Chondrocyte (in vitro differentiated cells): ENCODE results near the gene HORMAD2. TPM values are rescaled to one million over a fixed set of nuclear protein-coding genes. Genes with fewer than 3 reads are reported as not detected.
"Not testable (repeated sequence)": the region's sequence is repeated elsewhere in the genome, so short reads cannot be mapped to it uniquely, and the experiment has no call there.

Source experiments
- DNase-seq: peaks from one replicate; pipeline ENCODE4 v3.0.0; 2021; ENCODE audit warnings: mixed read lengths, low spot score
- H3K27ac Mint-ChIP-seq: one replicate; pipeline ENCODE4 v1.8.0; 2021; ENCODE audit warnings: mild to moderate bottlenecking, moderate library complexity, mixed read lengths; ENCODE audit not compliant: unreplicated experiment
- H3K27me3 Mint-ChIP-seq: 2 replicates; pipeline ENCODE4 v1.8.0; 2021; ENCODE audit warnings: low read depth, mixed read lengths
- H3K36me3 Mint-ChIP-seq: 2 replicates; pipeline ENCODE4 v1.8.0; 2021; ENCODE audit warnings: low read depth, mixed read lengths
- H3K4me1 Mint-ChIP-seq: 2 replicates; pipeline ENCODE4 v1.8.0; 2021; ENCODE audit warnings: low read depth, mild to moderate bottlenecking, mixed read lengths
- H3K4me3 Mint-ChIP-seq: one replicate; pipeline ENCODE4 v1.8.0; 2021; ENCODE audit warnings: mild to moderate bottlenecking, moderate library complexity, mixed read lengths; ENCODE audit not compliant: unreplicated experiment
- H3K9me3 Mint-ChIP-seq: 2 replicates; pipeline ENCODE4 v1.8.0; 2021; ENCODE audit warnings: low read depth, mixed read lengths
- total RNA-seq: library from RNA; stranded (reverse); gene quantifications from 3 replicates; pipeline ENCODE4 v1.2.1, GENCODE V29; 2021
- TF ChIP-seq, protein P1 (sequence below): fragments of 200-600 bp; sonication (generic); IDR thresholded peaks from 2 replicates; pipeline ENCODE4 v1.5.0; 2021; ENCODE audit warnings: antibody characterized with exemption, mild to moderate bottlenecking, moderate library complexity

The HORMAD2 gene
- total RNA-seq, 1 donor from 2014 or later: not detected

- Mint-ChIP-seq H3K36me3 (no peaks in the 10 kb centered on the region), H3K9me3 (peaks cover 13% of the 10 kb centered on the region), H3K4me1 (no peaks in the 10 kb centered on the region), H3K4me3 (no peak overlapping the region), H3K27me3 (peaks cover 2% of the 10 kb centered on the region), H3K27ac (no peak overlapping the region)
- no peak for DNase-seq
- TF ChIP-seq, protein P1, sequence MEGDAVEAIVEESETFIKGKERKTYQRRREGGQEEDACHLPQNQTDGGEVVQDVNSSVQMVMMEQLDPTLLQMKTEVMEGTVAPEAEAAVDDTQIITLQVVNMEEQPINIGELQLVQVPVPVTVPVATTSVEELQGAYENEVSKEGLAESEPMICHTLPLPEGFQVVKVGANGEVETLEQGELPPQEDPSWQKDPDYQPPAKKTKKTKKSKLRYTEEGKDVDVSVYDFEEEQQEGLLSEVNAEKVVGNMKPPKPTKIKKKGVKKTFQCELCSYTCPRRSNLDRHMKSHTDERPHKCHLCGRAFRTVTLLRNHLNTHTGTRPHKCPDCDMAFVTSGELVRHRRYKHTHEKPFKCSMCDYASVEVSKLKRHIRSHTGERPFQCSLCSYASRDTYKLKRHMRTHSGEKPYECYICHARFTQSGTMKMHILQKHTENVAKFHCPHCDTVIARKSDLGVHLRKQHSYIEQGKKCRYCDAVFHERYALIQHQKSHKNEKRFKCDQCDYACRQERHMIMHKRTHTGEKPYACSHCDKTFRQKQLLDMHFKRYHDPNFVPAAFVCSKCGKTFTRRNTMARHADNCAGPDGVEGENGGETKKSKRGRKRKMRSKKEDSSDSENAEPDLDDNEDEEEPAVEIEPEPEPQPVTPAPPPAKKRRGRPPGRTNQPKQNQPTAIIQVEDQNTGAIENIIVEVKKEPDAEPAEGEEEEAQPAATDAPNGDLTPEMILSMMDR: no peak
Observed at GRCh38 chr22:30088468-30088867, 8.2 kb downstream of the HORMAD2 start.

- Mint-ChIP-seq H3K27me3 (peaks cover 2% of the 10 kb centered on the region), H3K9me3 (peaks cover 9% of the 10 kb centered on the region), H3K4me3 (no peak overlapping the region), H3K4me1 (no peaks in the 10 kb centered on the region), H3K27ac (no peak overlapping the region), H3K36me3 (no peaks in the 10 kb centered on the region)
- no peak for DNase-seq
- TF ChIP-seq, protein P1: no peak
Observed at GRCh38 chr22:30089655-30089974, 9.4 kb downstream of the HORMAD2 start.

- no peak for DNase-seq
- TF ChIP-seq, protein P1: no peak
- Mint-ChIP-seq H3K27me3 (peaks cover 2% of the 10 kb centered on the region), H3K27ac (no peak overlapping the region), H3K4me1 (no peaks in the 10 kb centered on the region), H3K9me3 (peaks cover 12% of the 10 kb centered on the region), H3K36me3 (no peaks in the 10 kb centered on the region), H3K4me3 (no peak overlapping the region)
Observed at GRCh38 chr22:30092686-30093085, 12.4 kb downstream of the HORMAD2 start.

DNA sequence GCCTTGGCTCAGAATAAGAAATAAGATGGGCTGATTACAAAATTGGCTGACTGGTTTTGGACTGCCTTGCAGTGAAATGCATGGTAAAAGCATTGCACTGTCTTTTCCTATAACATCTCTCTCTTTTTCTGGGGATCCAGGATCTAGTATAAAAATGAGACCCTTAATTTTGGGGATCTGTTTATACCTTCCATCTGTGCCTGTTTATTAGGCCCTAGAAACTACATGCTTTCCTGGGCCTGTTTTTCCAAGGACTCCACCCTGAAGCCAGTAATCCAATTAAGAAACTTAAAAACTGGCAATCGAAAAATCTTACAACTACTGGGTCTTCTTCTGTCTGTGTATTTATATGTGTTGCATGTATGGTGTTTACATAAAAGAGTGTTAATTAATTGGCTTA is 14.5 kb downstream of the HORMAD2 start:
- TF ChIP-seq, protein P1: no peak
- Mint-ChIP-seq H3K4me3 (no peak overlapping the region), H3K36me3 (no peaks in the 10 kb centered on the region), H3K4me1 (no peaks in the 10 kb centered on the region), H3K27me3 (peaks cover 2% of the 10 kb centered on the region), H3K27ac (no peak overlapping the region), H3K9me3 (peaks cover 12% of the 10 kb centered on the region)
- DNase-seq: no peak

GRCh38 chr22:30097861-30098260 is 17.6 kb downstream of the HORMAD2 start:
- DNase-seq: no peak
- Mint-ChIP-seq H3K4me1 (no peaks in the 10 kb centered on the region), H3K27ac (no peak overlapping the region), H3K4me3 (no peak overlapping the region), H3K27me3 (no peaks in the 10 kb centered on the region), H3K9me3 (peaks cover 9% of the 10 kb centered on the region), H3K36me3 (no peaks in the 10 kb centered on the region)
- TF ChIP-seq, protein P1: no peak

DNA sequence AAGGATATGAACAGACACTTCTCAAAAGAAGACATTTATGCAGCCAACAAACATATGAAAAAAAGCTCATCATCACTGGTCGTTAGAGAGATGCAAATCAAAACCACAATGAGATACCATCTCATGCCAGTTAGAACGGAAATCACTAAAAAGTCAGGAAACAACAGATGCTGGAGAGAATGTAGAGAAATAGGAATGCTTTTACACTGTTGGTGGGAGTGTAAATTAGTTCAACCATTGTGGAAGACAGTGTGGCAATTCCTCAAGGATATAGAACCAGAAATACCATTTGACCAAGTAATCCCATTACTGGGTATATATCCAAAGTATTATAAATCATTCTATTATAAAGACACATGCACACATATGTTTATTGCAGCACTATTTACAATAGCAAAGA is 20.5 kb downstream of the HORMAD2 start:
- H3K36me3 Mint-ChIP-seq, H3K27ac Mint-ChIP-seq, DNase-seq, H3K4me1 Mint-ChIP-seq, H3K4me3 Mint-ChIP-seq, H3K9me3 Mint-ChIP-seq, H3K27me3 Mint-ChIP-seq: not testable (repeated sequence)
